ENCODE data around the gene TNFRSF8.

DNA sequence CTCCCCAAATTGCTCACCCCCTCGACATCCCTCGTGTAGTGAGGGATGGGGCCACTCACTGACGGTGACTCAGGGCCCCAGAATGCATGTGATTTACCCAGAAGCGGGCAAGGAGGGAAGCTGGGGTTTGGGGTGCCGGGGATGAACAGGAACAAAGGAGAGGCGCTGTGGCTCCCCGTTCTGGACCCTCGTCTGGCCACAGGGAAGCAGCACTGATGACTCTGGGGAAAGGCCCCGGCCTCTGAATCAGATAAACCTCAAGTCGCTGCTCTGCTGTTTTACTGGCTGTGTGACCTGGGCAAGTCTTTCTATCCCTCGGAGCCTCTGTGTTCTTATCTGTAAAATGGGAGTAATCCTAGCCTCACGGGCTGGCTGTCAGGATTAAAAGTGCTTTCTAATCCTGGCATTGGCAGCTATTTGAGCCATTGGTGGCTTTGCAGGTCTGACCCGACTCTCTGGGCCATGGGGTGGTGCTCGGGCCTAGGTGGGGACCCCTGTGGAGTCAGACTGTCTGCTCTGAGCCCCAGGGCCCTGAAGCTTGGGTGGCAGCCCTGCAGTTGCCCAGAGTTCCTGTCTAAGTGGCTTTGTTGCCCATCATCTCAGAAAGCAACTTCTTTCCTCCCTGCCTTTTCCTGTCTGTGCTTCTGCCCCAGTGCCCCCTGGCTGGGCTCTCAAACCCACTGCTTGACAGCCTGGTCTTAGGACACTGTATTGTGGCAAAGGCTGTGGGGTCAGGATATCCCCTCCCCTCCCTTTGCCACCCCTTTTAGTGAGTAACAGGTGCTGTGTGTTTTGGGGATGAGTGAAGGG lies 109.1 kb downstream of the TNFRSF8 start:
- no peak for TF ChIP-seq POLR2A (IDR thresholded peaks at IDR 0.05)
- TF ChIP-seq, protein P1, sequence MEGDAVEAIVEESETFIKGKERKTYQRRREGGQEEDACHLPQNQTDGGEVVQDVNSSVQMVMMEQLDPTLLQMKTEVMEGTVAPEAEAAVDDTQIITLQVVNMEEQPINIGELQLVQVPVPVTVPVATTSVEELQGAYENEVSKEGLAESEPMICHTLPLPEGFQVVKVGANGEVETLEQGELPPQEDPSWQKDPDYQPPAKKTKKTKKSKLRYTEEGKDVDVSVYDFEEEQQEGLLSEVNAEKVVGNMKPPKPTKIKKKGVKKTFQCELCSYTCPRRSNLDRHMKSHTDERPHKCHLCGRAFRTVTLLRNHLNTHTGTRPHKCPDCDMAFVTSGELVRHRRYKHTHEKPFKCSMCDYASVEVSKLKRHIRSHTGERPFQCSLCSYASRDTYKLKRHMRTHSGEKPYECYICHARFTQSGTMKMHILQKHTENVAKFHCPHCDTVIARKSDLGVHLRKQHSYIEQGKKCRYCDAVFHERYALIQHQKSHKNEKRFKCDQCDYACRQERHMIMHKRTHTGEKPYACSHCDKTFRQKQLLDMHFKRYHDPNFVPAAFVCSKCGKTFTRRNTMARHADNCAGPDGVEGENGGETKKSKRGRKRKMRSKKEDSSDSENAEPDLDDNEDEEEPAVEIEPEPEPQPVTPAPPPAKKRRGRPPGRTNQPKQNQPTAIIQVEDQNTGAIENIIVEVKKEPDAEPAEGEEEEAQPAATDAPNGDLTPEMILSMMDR (IDR thresholded peaks at IDR 0.05) = no peak

Data from thyroid gland (tissue), 4 donors.